K562 (cell line): ENCODE data around the gene SZT2. TPM values are rescaled to one million over a fixed set of nuclear protein-coding genes. Genes with fewer than 3 reads are reported as not detected.
A peak's percentile ranks its signal among the peaks of the same experiment; 100 is the strongest.

Source experiments
- EP300 ChIP-seq: IDR thresholded peaks from 2 replicates; pipeline ENCODE4 v1.6.1; 2012; ENCODE audit warnings: low read length, improper control_type of control experiment
- NCOR1 ChIP-seq: fragments of 450-650 bp; IDR thresholded peaks from 2 replicates; pipeline ENCODE4 v1.6.1; 2016; ENCODE audit warnings: mild to moderate bottlenecking, moderate library complexity
- POLR2AphosphoS5 ChIP-seq: IDR thresholded peaks from 2 replicates; pipeline ENCODE4 v1.6.1; 2011; ENCODE audit warnings: mild to moderate bottlenecking, low read depth, low read length, moderate library complexity; ENCODE audit not compliant: control insufficient read depth, insufficient read depth
- RBM34 ChIP-seq: fragments of 200-400 bp; formaldehyde crosslinking; IDR thresholded peaks from 2 replicates; pipeline ENCODE4 v1.6.1; 2018; ENCODE audit warnings: low read length, borderline replicate concordance; ENCODE audit not compliant: insufficient read depth
- ZBTB7A ChIP-seq: IDR thresholded peaks from 2 replicates; pipeline ENCODE4 v1.6.1; 2011; ENCODE audit warnings: low read depth, mild to moderate bottlenecking, low read length, moderate library complexity, borderline replicate concordance; ENCODE audit not compliant: control insufficient read depth
- ZNF212 ChIP-seq: fragments of 450-650 bp; formaldehyde crosslinking; IDR thresholded peaks from 2 replicates; pipeline ENCODE4 v1.4.0; 2020; ENCODE audit warnings: mild to moderate bottlenecking
- ZNF583 ChIP-seq: fragments of 250-450 bp; sonication (Bioruptor Pico); IDR thresholded peaks from 2 replicates; pipeline ENCODE4 v1.4.0; 2020
- polyA plus RNA-seq, 8 experiments: library from polyadenylated mRNA; depleted of rRNA in 4 of 8; stranded (reverse) in 5 of 8; unstranded in 3 of 8; fragments of >200 nt; fragmentation: Nextera tagmentation in 2 of 8; fragmentation: Illumina TruSeq in 1 of 8; extraction: Ambion mirVana in 2 of 8; extraction: Trizol in 1 of 8; gene quantifications; 2 replicates each; pipeline versions ENCODE4 v1.2.1 to v1.2.3, GENCODE V29; 2011 to 2014; ENCODE audit warnings: inconsistent platforms in 1 of 8, missing spikeins in 1 of 8
- total RNA-seq, 7 experiments: library from RNA; depleted of rRNA in 6 of 7; stranded (reverse); fragments of >200 nt in 6 of 7; fragmentation: Illumina TruSeq in 2 of 7; extraction: Trizol in 2 of 7; gene quantifications; 2 replicates each; pipeline versions ENCODE4 v1.2.1 to v1.2.3, GENCODE V29; 2011 to 2021; ENCODE audit warnings: low replicate concordance in 1 of 7
- TF ChIP-seq, protein P1 (sequence below): fragments of 450-650 bp; formaldehyde crosslinking; conservative IDR thresholded peaks from 2 replicates; pipeline ENCODE4 v1.4.0; 2022; ENCODE audit warnings: mild to moderate bottlenecking, missing genetic modification characterization
- TF ChIP-seq, protein P2 (sequence below): fragments of 150-350 bp; conservative IDR thresholded peaks from 2 replicates; pipeline ENCODE4 v1.6.1; 2014; ENCODE audit warnings: low read length
- TF ChIP-seq, protein P3 (sequence below): sonication (generic); formaldehyde crosslinking; IDR thresholded peaks from 2 replicates; pipeline ENCODE4 v1.8.1; 2023; ENCODE audit warnings: mild to moderate bottlenecking, missing genetic modification reagents
- TF ChIP-seq, protein P4 (sequence below): sonication (generic); formaldehyde crosslinking; IDR thresholded peaks from 2 replicates; pipeline ENCODE4 v1.5.0; 2020; ENCODE audit warnings: missing genetic modification reagents
- TF ChIP-seq, protein P5 (sequence below): sonication (generic); formaldehyde crosslinking; IDR thresholded peaks from 2 replicates; pipeline ENCODE4 v1.8.0; 2022; ENCODE audit warnings: mild to moderate bottlenecking, missing genetic modification reagents, borderline replicate concordance
- TF ChIP-seq, protein P6 (sequence below), 3 experiments: fragments of 200-800 bp in 1 of 3; fragments of 250-450 bp in 1 of 3; fragments of 450-650 bp in 1 of 3; sonication (Bioruptor Pico) in 1 of 3; sonication (Bioruptor generic) in 1 of 3; formaldehyde crosslinking in 1 of 3; IDR thresholded peaks; 2 replicates each; pipeline versions ENCODE4 v1.6.1 to v1.8.0; 2016 to 2022; ENCODE audit warnings: mild to moderate bottlenecking in 2 of 3, missing genetic modification characterization in 2 of 3, missing compliant biosample characterization in 1 of 3, moderate library complexity in 1 of 3

SZT2 gene
- total and polyA plus RNA-seq, 9 of the 15 experiments (the other 6 are each of a cell fraction or from before 2014, with no cell fraction given) = 0.88 to 31.0 (median 12.8) TPM

DNA sequence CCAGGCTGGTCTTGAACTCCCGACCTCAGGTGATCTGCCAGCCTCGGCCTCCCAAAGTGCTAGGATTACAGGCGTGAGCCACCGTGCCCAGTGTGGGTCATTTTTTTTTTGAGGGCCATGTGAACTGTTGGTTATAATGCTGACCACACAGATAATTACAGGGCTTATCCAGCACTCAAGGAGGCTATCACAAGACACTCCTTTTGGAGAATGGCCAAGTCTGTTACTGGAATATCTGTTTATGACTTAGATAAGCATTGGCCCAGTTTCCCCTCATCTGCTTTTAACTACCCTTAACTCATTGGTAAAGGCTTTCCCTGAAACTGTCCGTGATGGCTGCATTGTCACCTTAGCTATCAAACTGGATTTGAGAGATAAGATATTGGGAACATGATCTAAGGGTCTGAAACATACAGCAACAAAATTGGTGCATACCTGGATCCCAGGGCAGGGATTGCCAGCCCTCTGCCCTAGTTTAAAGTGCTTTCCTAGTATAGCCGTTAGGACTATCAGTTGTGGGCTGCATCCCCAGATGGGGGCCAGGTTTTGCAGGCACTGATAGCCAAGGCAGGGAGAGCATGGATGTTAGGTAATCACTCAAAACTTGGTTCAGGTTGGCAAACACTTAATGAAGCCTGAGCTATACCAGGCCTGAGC, 15.6 kb downstream of the SZT2 start (continued):
- TF ChIP-seq POLR2AphosphoS5 (0 out of 2 replicates have a peak, but pooled peaks have one; percentile 32), NCOR1 (peak; percentile 87), ZNF583 (0 out of 2 replicates have a peak, but pooled peaks have one; percentile 24), RBM34 (no peak), EP300 (peak; percentile 90), ZNF212 (CRISPR knock-in tag) (no peak), ZBTB7A (no peak)
- TF ChIP-seq, protein P1, sequence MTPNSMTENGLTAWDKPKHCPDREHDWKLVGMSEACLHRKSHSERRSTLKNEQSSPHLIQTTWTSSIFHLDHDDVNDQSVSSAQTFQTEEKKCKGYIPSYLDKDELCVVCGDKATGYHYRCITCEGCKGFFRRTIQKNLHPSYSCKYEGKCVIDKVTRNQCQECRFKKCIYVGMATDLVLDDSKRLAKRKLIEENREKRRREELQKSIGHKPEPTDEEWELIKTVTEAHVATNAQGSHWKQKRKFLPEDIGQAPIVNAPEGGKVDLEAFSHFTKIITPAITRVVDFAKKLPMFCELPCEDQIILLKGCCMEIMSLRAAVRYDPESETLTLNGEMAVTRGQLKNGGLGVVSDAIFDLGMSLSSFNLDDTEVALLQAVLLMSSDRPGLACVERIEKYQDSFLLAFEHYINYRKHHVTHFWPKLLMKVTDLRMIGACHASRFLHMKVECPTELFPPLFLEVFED (CRISPR knock-in tag) = no peak
- TF ChIP-seq, protein P2, sequence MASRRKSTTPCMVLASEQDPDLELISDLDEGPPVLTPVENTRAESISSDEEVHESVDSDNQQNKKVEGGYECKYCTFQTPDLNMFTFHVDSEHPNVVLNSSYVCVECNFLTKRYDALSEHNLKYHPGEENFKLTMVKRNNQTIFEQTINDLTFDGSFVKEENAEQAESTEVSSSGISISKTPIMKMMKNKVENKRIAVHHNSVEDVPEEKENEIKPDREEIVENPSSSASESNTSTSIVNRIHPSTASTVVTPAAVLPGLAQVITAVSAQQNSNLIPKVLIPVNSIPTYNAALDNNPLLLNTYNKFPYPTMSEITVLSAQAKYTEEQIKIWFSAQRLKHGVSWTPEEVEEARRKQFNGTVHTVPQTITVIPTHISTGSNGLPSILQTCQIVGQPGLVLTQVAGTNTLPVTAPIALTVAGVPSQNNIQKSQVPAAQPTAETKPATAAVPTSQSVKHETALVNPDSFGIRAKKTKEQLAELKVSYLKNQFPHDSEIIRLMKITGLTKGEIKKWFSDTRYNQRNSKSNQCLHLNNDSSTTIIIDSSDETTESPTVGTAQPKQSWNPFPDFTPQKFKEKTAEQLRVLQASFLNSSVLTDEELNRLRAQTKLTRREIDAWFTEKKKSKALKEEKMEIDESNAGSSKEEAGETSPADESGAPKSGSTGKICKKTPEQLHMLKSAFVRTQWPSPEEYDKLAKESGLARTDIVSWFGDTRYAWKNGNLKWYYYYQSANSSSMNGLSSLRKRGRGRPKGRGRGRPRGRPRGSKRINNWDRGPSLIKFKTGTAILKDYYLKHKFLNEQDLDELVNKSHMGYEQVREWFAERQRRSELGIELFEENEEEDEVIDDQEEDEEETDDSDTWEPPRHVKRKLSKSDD = no peak
- TF ChIP-seq, protein P3, sequence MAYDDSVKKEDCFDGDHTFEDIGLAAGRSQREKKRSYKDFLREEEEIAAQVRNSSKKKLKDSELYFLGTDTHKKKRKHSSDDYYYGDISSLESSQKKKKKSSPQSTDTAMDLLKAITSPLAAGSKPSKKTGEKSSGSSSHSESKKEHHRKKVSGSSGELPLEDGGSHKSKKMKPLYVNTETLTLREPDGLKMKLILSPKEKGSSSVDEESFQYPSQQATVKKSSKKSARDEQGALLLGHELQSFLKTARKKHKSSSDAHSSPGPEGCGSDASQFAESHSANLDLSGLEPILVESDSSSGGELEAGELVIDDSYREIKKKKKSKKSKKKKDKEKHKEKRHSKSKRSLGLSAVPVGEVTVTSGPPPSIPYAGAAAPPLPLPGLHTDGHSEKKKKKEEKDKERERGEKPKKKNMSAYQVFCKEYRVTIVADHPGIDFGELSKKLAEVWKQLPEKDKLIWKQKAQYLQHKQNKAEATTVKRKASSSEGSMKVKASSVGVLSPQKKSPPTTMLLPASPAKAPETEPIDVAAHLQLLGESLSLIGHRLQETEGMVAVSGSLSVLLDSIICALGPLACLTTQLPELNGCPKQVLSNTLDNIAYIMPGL (CRISPR knock-in tag) = no peak
- TF ChIP-seq, protein P4, sequence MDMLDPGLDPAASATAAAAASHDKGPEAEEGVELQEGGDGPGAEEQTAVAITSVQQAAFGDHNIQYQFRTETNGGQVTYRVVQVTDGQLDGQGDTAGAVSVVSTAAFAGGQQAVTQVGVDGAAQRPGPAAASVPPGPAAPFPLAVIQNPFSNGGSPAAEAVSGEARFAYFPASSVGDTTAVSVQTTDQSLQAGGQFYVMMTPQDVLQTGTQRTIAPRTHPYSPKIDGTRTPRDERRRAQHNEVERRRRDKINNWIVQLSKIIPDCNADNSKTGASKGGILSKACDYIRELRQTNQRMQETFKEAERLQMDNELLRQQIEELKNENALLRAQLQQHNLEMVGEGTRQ (CRISPR knock-in tag) = no peak
- TF ChIP-seq, protein P5, sequence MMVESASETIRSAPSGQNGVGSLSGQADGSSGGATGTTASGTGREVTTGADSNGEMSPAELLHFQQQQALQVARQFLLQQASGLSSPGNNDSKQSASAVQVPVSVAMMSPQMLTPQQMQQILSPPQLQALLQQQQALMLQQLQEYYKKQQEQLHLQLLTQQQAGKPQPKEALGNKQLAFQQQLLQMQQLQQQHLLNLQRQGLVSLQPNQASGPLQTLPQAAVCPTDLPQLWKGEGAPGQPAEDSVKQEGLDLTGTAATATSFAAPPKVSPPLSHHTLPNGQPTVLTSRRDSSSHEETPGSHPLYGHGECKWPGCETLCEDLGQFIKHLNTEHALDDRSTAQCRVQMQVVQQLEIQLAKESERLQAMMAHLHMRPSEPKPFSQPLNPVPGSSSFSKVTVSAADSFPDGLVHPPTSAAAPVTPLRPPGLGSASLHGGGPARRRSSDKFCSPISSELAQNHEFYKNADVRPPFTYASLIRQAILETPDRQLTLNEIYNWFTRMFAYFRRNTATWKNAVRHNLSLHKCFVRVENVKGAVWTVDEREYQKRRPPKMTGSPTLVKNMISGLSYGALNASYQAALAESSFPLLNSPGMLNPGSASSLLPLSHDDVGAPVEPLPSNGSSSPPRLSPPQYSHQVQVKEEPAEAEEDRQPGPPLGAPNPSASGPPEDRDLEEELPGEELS (CRISPR knock-in tag) = no peak
- TF ChIP-seq, protein P6, sequence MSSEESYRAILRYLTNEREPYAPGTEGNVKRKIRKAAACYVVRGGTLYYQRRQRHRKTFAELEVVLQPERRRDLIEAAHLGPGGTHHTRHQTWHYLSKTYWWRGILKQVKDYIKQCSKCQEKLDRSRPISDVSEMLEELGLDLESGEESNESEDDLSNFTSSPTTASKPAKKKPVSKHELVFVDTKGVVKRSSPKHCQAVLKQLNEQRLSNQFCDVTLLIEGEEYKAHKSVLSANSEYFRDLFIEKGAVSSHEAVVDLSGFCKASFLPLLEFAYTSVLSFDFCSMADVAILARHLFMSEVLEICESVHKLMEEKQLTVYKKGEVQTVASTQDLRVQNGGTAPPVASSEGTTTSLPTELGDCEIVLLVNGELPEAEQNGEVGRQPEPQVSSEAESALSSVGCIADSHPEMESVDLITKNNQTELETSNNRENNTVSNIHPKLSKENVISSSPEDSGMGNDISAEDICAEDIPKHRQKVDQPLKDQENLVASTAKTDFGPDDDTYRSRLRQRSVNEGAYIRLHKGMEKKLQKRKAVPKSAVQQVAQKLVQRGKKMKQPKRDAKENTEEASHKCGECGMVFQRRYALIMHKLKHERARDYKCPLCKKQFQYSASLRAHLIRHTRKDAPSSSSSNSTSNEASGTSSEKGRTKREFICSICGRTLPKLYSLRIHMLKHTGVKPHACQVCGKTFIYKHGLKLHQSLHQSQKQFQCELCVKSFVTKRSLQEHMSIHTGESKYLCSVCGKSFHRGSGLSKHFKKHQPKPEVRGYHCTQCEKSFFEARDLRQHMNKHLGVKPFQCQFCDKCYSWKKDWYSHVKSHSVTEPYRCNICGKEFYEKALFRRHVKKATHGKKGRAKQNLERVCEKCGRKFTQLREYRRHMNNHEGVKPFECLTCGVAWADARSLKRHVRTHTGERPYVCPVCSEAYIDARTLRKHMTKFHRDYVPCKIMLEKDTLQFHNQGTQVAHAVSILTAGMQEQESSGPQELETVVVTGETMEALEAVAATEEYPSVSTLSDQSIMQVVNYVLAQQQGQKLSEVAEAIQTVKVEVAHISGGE (CRISPR knock-in tag; IDR thresholded peaks at IDR 0.05) = peak in 1 of 3 experiments; percentile 59; a peak in 2 of 6 replicates
